Stimulated activated CD8-positive, alpha-beta memory T cell treated with anti-CD3 and anti-CD28 coated beads, Interleukin-12 subunit alpha, Interleukin-12 subunit beta, amount 100 ng/mL, for 4 hours (primary cell): ENCODE data around the gene LEUTX.
"Not testable (repeated sequence)": the region's sequence is repeated elsewhere in the genome, so short reads cannot be mapped to it uniquely, and the experiment has no call there.

Experiments used
- DNase-seq: peaks from one replicate; pipeline ENCODE4 v3.0.0-alpha.2; 2020; ENCODE audit warnings: low read depth

Gene LEUTX

DNA sequence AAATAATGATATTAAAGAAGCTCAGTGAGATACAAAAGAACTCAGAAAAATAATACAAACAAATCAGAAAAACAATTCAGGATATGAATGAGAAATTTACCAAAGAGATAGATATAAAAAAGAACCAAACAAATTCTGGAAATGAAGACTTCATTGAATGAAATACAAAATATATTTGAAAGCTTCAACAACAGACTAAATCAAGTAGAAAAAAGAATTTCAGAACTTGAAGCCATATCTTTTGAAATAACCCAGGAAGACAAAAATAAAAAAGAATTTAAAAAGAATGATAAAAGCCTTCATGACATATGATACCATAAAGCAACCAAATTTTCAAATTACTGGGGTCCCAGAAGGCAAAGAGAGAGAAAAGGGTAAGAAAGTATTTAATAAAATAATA is 9.6 kb downstream of the LEUTX start:
- DNase-seq = no peak

DNA sequence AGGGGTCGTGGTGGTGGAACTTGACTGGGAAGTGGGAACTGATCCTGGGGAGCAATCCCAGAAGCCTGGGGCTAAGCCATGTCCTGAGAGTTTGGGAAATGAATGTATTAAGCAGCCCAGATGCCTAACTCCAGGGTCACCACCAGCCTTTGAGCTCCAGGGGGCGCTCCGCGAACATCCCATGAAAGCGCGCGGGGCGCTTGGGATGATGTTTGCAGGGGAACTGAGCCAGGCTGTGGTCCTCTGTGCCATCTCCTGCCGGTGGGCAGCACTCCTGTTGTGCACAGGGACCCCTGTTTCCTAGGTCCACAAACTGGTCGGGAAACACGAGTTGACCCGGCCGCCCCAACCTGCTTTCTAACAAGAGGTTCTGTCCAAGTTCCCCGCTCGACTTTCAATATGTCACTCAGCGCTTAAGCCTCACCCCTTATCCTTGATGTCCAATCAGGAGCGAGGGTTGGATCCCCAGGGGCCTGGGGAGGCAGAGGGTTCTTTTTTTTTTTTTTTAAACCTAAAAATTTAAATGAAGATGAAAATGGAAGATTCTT is 14.4 kb downstream of the LEUTX start:
- peak; percentile 50 for DNase-seq

DNA sequence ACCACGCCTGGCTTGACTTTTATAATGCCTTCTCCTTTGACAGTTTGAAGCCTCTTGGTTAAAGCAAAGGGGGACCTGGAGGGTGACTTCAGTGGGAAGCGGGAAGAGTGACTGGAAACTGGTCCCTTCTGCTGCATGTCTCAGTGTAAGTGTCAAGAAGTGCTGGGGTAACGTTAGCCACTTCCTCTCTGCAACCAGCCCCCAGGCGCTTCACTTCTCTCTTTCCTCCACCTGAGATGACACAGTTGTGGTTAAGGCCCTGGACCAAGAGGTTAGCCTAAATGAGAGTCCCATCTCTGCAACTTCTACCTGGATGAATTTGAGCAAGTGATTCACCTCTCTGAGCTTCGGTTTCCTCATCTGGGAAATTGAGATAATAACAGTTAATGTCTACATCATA is 16.3 kb downstream of the LEUTX start:
- no peak for DNase-seq

DNA sequence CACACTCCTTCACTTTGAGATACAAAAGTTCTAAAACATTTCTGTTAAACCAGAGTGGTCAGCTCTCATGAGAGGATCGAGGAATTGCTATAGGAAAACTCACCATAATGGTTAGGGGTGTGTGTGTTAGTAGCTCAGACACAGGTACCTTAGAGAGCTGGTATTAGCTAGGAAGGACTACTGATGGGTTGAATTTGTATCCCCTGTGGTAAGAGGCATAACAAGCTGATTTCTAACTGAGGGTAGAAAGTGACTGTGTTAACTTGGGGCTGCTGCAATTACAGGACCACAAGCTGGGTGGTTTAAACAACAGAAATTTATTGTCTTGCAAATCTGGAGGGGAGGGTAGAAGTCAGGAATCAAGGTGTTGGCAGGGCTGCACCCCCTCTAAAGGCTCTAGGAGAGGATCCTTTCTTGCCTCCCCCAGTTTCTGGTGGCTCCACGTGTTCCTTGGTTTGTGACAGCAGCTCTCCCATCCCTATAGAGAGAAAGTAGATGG is 17.4 kb downstream of the LEUTX start:
- DNase-seq = no peak

DNA sequence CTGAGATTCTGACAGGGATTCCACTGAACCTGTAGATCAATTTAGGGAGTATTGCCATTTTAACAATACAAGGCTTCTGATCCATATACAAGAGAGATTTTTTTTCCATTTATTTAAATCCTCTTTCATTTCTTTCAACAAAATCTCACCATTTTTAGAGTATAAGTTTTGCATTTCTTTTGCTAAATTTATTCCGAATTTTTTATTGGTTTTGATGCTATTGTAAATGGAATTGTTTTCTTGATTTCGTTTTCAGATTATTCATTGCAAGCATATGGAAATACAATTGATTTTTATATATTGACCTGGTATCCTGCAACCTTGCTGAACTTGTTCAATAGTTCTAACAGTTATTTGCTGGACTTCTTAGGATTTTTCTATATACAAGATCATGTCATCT is 18.4 kb downstream of the LEUTX start:
- no peak for DNase-seq

DNA sequence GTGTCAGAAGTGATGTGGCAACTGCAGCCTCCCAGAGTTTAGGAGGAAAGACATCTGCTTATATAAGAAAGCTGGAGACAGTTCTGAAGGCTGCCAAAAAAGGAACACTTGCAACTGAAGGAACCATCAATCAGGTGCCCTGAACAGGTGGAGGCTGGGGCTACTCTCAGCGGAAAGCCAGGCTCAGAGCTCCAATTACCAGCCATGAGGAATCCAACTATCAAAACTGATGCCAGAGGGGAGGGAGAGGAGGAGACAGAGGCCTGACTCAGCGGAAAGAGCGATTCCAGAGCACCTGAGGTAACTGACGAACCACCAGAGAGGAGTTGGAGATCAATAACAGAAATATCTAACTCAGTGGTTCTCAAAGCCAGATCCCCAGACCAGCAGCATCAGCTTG is 24.3 kb downstream of the LEUTX start:
- no peak for DNase-seq

DNA sequence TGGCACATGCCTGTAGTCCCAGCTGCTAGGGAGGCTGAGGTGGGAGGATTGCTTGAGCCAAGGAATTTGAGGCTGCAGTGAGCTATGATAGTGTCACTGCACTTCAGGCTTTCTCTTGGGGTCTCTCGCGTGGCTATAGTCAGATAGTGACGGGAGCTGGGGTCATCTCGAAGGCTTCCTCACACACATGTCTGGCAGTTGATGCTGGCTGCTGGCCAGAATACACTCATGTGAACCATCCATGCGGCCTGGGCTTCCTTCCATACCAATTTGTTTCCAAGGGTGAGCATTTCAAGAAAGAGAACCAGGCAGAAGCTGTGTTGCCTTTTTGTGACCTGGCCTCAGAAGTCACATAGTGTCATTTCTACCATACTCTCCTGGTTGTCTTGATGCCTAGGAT is 26.4 kb downstream of the LEUTX start:
- DNase-seq = no peak

DNA sequence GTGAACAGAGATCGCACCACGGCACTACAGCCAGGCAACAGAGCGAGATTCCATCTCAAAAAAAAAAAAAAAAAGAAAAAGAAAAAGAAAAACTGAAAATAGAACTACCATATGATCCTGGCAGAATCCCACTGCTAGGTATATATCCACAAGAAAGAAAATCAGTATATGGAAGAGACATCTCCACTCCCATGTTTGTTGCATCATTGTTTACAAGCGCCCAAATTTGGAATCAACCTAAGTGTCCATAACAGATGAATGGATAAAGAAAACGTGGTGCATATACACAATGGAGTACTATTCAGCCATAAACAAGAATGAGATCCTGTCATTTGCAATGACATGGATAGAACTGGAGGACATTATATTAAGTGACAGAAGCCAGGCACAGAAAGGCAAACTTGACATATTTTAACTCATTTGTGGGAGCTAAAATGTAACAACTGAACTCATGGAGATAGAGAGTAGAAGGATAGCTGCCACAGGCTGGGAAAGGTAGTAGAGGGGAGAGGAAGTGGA is 29.3 kb downstream of the LEUTX start:
- DNase-seq = no peak

DNA sequence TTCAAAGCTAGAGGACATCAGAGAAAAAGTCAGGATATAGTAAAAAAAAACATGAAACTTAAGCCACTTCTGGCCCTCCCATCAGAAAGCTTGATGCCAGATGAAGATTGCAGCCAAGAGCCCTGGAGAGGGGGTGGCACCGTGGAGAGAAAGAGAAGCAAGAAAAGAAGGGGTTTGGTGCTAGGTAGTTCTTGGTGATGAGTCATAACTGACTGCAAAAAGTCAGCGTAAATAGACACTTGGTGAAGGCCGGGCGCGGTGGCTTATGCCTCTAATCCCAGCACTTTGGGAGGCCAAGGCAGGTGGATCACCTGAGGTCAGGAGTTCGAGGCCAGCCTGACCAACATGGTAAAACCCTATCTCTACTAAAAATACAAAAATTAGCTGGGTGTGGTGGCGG is 30.0 kb downstream of the LEUTX start:
- not testable (repeated sequence) for DNase-seq

DNA sequence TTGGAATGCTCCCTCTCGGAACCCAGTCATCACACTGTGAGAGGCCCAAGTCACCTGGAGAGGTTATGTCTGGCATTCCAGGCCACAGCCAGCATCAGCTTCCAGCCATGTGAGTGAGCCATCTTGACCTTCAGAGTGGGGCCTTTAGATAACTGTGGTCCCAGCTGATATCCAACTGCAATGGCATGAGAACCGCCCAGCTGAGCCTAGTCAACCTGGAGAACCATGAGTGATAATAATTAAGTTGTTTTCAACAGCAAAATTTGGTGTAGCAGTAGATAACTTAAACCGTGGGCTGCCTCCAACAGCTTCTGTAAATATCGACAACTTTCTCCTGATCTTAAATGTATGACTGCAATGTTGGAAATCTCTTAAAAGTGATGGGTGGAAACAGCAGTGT is 30.7 kb downstream of the LEUTX start:
- DNase-seq = no peak

DNA sequence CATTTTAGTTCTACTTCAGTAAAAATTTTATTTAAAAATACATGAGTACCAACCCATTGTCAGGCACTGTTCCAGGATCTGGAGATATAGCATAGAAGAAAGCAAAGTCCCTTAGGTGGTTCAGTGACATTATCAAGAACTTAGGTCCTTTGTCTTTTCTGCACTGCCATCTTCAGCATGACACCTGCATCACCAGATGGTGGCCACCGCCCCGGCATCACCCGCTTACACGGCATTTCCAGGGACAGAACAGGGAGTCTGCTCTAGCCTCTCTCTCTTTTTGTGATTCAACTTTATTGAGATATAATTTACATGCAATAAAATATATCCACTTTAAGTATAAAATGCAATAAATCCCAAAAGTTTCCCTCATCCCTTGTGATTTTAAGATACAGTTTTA is 31.8 kb downstream of the LEUTX start:
- DNase-seq = no peak

DNA sequence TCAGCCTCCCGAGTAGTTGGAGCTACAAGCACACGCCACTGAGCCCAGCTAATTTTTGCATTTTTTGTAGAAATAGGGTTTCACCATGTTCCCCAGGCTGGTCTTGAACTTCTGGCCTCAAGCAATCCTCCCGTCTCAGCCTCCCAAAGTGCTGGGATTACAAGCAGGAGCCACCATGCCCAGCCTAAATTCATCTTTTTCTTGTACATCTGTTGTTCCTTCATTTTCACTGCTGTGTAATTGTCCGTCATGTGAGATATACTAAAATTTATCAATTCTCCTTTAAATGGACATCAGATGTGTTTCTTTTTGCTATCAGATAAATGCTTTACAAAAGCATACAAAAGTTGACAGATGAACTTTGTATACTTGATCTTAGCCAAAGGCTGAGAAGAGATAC is 32.4 kb downstream of the LEUTX start:
- DNase-seq = no peak

DNA sequence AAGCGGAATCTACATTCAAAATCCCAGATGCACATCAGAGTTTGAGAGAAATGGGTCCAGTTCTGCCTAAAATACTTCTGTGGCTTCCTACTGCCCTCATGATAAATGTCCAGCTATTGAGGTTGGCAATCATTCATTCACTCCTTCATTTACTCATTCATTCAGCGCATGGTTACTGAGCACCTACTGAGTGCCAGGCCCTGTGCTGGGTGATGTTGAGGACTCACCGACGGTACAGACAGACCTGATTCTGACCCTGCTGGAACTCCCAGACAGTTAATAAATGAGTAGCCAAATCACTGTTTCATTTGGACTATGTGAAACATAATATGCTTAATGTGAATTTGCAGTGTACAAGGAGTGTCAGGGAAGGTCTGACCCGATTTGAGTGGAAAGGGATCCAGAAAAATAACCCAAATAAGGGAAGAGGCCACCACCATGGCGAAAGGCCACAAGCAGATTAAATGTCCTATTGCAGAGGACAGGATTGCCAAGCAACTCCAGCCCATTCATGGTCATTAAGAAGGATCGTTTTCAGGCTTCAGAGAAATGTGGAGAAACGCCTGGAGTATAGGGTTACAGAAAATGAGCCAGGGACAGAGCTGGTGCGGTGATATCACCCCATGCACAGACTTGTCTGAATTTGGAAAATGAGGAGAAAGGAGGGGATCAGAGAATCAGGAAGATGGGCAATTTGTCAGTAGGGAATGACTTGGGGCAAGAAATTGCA is 34.8 kb downstream of the LEUTX start:
- no peak for DNase-seq

DNA sequence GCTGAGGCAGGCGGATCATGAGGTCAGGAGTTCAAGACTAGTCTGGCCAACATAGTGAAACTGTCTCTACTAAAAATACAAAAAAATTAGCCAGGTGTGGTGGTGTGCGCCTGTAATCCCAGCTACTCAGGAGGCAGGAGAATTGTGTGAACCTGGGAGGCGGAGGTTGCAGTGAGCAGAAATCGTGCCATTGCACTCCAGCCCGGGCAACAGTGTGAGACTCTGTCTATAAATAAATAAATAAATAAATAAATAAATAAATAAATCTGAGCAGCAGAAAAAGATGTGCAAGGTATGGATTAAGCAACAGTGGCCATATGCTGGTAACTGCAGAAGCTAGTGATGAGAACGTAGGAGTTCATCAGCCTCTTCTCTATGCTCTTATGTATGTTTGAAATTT is 35.5 kb downstream of the LEUTX start:
- not testable (repeated sequence) for DNase-seq

DNA sequence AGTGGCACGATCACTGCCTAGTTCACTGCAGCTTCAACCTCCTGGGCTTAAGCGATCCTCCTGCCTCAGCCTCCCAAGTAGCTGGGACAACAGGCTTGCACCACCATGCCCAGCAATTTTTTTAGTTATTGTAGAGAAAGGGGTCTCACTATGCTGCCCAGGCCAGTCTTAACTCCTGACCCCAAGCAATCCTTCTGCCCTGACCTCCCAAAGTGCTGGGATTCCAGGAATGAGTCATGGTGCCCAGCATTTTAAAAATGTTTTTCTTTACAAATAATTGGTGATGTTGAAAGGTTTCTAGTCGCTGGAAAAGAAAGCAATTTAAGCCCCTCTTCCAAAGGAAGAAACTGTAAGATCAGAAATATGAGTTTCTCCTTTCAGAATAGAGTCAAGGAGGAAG is 35.9 kb downstream of the LEUTX start:
- DNase-seq = no peak

DNA sequence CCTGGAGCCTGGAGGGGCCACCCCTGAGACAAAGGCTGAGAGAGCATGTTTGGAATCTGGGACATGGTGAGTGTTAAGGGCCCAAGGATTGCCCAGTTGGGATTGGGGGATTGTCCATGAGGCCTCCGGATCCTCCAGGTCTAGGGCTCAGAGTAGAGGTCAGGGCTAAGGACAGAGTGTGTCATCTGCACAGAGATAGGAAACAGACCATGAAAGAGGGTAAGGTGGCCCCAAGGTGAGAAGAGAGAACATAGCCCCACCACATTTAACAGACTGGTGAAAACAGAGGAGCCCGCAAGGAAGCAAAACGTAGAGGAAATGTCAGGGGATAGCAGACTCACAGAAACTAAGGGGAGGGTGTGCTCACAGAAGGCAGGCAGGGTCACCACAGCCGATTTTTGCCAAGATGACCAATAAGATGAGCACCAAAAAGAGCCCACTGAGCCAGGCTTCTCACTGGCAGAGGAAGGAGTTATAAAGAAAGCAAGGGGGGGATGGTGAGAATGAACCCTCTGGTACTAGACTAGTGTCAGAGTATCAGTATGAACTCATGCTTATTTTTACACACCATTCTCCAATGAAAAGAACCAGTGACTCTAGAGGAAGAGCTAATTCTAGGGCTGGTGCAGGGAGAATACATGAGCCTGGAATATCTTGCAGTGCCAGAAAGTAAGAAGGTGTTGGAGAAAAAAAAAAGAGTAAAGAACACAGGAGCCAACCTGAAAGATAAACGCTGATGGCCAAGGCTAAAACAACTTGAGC is 37.8 kb downstream of the LEUTX start:
- DNase-seq = no peak

DNA sequence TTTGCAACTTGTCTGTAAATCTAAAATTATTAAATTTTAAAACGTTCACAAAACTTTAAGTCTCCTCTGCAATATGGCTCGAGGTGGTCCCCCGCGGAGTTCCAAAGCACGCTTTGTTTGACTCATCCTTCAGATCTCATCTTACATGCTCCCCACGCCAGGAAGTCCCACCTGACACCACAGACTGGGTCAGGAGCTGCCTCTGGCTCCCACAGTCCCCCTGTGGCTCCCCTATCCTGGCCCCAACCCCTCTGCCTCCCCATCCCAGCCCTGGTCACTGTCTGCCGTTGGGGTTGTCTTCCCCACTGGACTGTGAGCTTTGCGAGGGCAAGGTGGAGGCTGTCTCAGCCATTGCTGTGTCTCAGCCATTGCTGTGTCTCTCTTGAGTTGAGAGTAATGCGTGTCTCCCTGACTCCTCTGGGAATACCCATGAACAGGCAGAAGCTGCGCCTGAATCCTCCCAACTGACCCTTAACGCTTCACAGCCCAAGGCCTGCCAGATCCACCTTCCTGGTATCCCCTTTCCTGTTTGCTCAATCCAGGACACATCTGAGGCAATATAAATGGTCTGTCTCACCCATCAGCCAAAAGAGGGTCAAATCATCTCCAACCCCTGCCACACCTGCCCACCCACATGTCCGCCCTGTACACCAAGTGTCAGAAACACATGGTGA is 39.4 kb downstream of the LEUTX start:
- DNase-seq = no peak

DNA sequence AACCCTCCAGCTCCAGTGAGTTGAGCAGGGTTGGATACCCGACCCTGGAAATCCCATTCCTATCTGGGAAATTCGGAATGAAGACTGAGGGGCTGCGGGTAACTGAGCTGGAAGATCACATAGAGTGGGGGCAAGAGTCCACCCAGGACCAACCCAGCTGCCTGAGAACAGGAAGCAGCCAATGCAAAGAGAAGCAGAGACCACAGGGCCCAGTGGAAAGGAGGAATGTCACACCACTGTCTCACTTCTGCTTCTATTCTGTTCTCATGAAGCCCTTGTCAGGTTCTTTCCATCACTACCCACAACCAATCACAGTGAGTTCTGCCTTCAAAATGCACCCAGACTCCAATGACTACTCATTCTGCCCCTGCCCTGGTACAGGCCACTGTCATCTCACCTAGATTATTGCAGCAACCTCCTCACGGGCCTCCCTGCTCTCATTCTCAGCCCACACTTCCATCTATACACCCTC is 40.0 kb downstream of the LEUTX start:
- DNase-seq = no peak

DNA sequence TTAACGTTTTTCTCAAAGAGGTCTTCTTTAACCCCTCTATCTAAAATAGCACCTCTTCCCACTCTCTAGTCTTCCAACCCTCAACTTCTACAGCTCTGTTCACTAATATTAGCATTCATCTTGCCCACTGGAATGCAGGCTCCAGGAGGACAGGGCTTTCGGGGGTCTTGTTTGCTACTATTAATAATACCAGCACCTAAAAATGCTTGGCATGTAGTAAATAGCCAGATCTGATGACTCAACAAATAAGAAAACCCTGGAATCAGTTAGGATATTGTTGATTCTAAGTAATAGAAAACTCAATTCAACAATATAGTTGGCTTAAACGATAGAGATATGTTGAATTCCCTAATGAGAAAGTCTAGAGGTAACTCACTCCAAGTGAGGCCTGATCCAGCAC is 41.1 kb downstream of the LEUTX start:
- DNase-seq = no peak

DNA sequence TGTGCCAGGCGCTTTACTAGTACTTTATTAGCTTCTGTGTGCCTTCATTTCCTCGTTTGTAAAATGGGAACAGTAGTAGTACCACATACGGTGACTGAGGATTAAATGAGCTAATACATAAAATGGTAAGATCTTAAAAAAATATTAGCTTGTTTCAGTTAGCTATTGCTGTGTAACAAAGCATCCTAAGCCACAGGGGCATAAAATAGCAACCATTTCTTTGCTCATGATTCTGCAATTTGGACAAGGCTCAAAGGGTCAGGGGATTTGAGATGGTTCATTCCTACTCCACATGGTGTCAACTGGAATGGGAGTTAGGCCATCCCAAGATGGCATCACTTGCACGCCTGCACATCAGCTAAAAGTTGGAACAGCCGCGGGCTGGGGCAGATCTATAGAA is 42.0 kb downstream of the LEUTX start:
- no peak for DNase-seq

DNA sequence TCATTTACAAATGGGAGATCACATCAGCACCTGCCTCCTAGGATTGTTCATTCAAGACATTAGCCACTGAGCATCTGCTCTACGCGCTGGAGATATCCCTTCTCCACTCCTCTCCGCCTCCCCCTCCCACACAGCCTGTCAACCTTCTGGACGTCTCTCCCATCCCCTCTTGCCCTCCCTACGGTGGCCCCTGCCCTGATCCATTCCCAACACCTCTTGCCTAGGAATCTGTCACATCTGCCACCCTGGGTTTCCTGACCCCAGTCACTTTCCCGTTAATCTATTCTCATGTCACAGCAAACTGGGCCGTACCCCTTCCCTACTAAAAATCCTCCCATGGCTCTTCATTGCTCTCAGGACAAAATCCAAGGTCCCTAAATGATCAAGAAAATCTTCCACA is 45.0 kb downstream of the LEUTX start:
- DNase-seq = no peak
